Peyer's patch (tissue), 4 donors: ENCODE data around the gene ITGB7. TPM values are rescaled to one million over a fixed set of nuclear protein-coding genes. Genes with fewer than 3 reads are reported as not detected.

Experiments
- DNase-seq, 3 donors: peaks; one replicate each; pipeline ENCODE4 v3.0.0-alpha.2; 2017 to 2019
- H3K27ac ChIP-seq, 4 donors: fragments of 200-600 bp; sonication (generic); one replicate each; pipeline ENCODE4 v1.5.1; 2016 to 2019
- H3K27me3 ChIP-seq, 2 donors: fragments of 200-600 bp; sonication (generic); one replicate each; pipeline ENCODE4 v1.5.1; 2019
- H3K36me3 ChIP-seq, 3 donors: fragments of 200-600 bp; sonication (generic); one replicate each; pipeline ENCODE4 v1.5.1; 2016 to 2019
- H3K4me1 ChIP-seq, 4 donors: fragments of 200-600 bp; sonication (generic); one replicate each; pipeline ENCODE4 v1.5.1; 2016 to 2019
- H3K4me3 ChIP-seq, 4 donors: fragments of 200-600 bp; sonication (generic); 1 replicate in 3 of 4; 2 replicates in 1 of 4; pipeline ENCODE4 v1.5.1; 2016 to 2019; ENCODE audit warnings: mild to moderate bottlenecking in 1 of 4
- H3K9me3 ChIP-seq, 4 donors: fragments of 200-600 bp; sonication (generic); one replicate each; pipeline ENCODE4 v1.5.1; 2016 to 2019; ENCODE audit warnings: mild to moderate bottlenecking in 1 of 4
- POLR2A ChIP-seq, 2 donors: fragments of 450-650 bp; IDR thresholded peaks; one replicate each; pipeline ENCODE4 v1.5.1; 2017; ENCODE audit warnings: antibody characterized with exemption in 2 of 2, mild to moderate bottlenecking in 2 of 2, moderate library complexity in 2 of 2
- total RNA-seq, 4 donors: library from RNA; depleted of rRNA; stranded (reverse); fragments of >200 nt; gene quantifications; one replicate each; pipeline ENCODE4 v1.1.0, GENCODE V29; 2016
- TF ChIP-seq, protein P1 (sequence below), 6 experiments: fragments of 450-650 bp in 4 of 6; fragments of 200-600 bp in 2 of 6; sonication (generic) in 1 of 6; IDR thresholded peaks; one replicate each; pipeline ENCODE4 v1.5.1; 2017 to 2019; ENCODE audit warnings: antibody characterized with exemption in 6 of 6, mild to moderate bottlenecking in 3 of 6, moderate library complexity in 1 of 6

ITGB7 gene
- total RNA-seq, 4 donors from 2014 or later: 3.8 to 66.0 (median 4.4) TPM

DNA sequence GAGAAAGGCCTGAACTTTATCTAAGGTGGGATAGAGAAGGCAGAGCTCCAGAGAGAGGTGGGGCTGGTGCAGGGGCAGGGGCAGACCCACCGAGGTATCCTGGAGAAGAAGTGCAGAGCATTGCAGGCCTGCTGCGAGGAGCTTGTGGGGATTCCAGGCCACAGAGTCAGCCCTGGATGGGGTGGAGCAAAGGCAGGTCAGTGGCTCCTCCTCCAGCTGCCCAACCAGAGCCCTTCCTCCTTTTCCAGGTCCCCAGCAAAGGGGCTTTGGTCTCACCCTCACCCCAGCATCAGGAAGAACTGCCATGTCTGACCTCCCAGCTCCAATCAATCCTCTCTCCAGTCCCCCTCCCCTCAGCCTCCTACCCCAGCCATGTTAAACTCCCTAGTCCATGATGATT is 46.4 kb downstream of the ITGB7 start:
- H3K4me1 ChIP-seq: no peaks in the 10 kb centered on the region
- no peak for DNase-seq
- no peaks in the 10 kb centered on the region for H3K27me3 ChIP-seq
- H3K4me3 ChIP-seq: no peak overlapping the region
- no peak for TF ChIP-seq POLR2A (IDR thresholded peaks at IDR 0.05)
- TF ChIP-seq, protein P1, sequence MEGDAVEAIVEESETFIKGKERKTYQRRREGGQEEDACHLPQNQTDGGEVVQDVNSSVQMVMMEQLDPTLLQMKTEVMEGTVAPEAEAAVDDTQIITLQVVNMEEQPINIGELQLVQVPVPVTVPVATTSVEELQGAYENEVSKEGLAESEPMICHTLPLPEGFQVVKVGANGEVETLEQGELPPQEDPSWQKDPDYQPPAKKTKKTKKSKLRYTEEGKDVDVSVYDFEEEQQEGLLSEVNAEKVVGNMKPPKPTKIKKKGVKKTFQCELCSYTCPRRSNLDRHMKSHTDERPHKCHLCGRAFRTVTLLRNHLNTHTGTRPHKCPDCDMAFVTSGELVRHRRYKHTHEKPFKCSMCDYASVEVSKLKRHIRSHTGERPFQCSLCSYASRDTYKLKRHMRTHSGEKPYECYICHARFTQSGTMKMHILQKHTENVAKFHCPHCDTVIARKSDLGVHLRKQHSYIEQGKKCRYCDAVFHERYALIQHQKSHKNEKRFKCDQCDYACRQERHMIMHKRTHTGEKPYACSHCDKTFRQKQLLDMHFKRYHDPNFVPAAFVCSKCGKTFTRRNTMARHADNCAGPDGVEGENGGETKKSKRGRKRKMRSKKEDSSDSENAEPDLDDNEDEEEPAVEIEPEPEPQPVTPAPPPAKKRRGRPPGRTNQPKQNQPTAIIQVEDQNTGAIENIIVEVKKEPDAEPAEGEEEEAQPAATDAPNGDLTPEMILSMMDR (IDR thresholded peaks at IDR 0.05): no peak
- H3K9me3 ChIP-seq: no peaks in the 10 kb centered on the region
- peaks cover 0 to 7% (median 0%) of the 10 kb centered on the region in 3 donors for H3K36me3 ChIP-seq
- H3K27ac ChIP-seq: no peak overlapping the region

GRCh38 chr12:53160000-53160399 is 47.1 kb downstream of the ITGB7 start:
- H3K4me1 ChIP-seq: no peaks in the 10 kb centered on the region
- H3K4me3 ChIP-seq: no peak overlapping the region
- peaks cover 0 to 7% (median 0%) of the 10 kb centered on the region in 3 donors for H3K36me3 ChIP-seq
- no peaks in the 10 kb centered on the region for H3K9me3 ChIP-seq
- no peak for DNase-seq
- no peaks in the 10 kb centered on the region for H3K27me3 ChIP-seq
- H3K27ac ChIP-seq: no peak overlapping the region
- TF ChIP-seq POLR2A (IDR thresholded peaks at IDR 0.05): no peak
- TF ChIP-seq, protein P1 (IDR thresholded peaks at IDR 0.05): no peak

DNA sequence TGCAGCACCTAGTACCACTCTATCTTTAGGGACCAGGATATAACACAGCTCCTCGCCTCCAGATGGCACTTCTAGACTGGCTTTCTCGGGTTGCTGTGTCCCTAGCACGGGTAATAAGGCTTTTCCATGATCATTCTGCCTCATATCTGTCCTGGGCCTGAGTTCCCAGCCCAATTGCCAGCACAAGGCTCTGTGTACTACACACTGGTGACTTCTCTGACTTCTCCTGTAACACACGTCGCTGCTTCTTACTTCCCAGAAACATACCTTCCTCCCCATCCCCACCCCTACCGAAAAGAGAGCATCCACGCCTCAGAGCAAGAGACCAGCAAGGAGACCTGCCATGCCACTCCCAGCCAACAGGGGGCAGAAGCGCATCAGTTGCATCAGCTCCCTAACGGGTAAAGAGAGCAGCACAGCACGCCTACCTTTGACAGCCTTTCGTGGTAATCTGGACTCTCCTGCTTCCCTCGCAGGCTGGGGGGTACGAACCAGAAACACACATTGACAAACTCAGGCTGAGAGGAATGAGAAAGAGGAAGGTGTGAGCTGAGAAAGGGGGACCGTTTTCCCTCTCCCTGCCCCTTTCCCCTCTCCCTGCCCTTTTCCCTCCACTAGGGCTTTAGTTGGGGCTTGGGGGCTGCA is 47.7 kb downstream of the ITGB7 start:
- no peak overlapping the region for H3K27ac ChIP-seq
- TF ChIP-seq, protein P1 (IDR thresholded peaks at IDR 0.05): peak; percentile 96 to 98 (median 97)
- TF ChIP-seq POLR2A (IDR thresholded peaks at IDR 0.05): no peak
- H3K9me3 ChIP-seq: no peaks in the 10 kb centered on the region

DNA sequence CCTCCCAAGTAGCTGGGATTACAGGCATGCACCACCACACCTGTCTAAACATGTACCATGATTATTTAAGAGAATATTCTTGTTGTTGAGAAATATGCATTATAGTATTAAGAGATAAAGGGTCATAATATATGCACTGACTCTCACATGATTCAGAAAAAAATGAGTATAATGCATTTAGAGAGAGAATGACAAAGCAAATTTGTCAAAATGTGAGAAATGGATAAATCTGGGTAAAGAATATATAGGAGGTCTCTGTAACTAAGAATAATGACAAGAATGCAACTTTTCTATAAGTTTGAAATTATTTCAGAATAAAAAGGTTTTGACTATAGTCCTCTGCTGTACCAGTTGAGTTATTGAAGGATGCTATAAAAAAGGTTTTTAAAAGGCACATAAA is 54.7 kb downstream of the ITGB7 start:
- H3K27ac ChIP-seq: no peak overlapping the region

More for the DNA sequence above, 47.7 kb downstream of the ITGB7 start:
- peak; percentile 88 to 96 (median 88) for DNase-seq
- Histone ChIP-seq H3K36me3 (peaks cover 0 to 7% (median 0%) of the 10 kb centered on the region in 3 donors), H3K27me3 (no peaks in the 10 kb centered on the region), H3K4me1 (no peaks in the 10 kb centered on the region), H3K4me3 (no peak overlapping the region)

DNA sequence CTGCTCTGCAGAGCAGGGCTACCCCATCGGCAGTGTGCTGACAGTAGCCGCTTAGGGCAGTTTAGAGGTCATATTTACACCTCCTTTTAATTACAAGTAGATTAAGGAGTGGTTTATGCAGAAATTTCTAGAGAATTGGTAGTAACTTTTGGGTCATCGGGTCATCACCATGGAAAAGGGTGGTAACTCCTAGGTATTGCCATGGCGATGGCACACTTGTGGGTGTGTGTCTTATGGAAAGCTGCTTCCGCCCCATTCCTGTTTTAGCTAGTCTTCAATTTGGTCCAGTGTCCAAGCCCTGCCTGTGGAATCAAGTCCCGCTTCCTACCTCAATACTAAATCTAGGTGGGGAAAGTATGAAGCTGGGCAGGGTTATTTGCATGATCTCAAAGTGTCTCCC is 56.0 kb downstream of the ITGB7 start:
- DNase-seq: no peak
- H3K27ac ChIP-seq: no peak overlapping the region
- no peak for TF ChIP-seq POLR2A (IDR thresholded peaks at IDR 0.05)
- TF ChIP-seq, protein P1 (IDR thresholded peaks at IDR 0.05): no peak
- H3K36me3 ChIP-seq: no peaks in the 10 kb centered on the region
- no peaks in the 10 kb centered on the region for H3K4me1 ChIP-seq
- no peak overlapping the region for H3K4me3 ChIP-seq
- no peaks in the 10 kb centered on the region for H3K9me3 ChIP-seq
- no peaks in the 10 kb centered on the region for H3K27me3 ChIP-seq

More for the DNA sequence above, 54.7 kb downstream of the ITGB7 start:
- Histone ChIP-seq H3K4me3 (no peak overlapping the region), H3K9me3 (no peaks in the 10 kb centered on the region), H3K36me3 (no peaks in the 10 kb centered on the region), H3K4me1 (no peaks in the 10 kb centered on the region), H3K27me3 (no peaks in the 10 kb centered on the region)
- no peak for DNase-seq
- TF ChIP-seq, protein P1 (IDR thresholded peaks at IDR 0.05): no peak
- no peak for TF ChIP-seq POLR2A (IDR thresholded peaks at IDR 0.05)
